Epithelial cell of umbilical artery (primary cell): ENCODE results near the gene MMP24OS. TPM values are rescaled to one million over a fixed set of nuclear protein-coding genes. Genes with fewer than 3 reads are reported as not detected.

Source experiments
- total RNA-seq: library from RNA; depleted of rRNA; stranded (reverse); fragments of >200 nt; gene quantifications from 2 replicates; pipeline ENCODE4 v1.2.3, GENCODE V29; 2014

MMP24OS gene
- 4.9 and 9.4 TPM in 2 replicates for total RNA-seq

GRCh38 chr20:35277531-35278395 lies at the start of gene MMP24OS:
MMP24OS (minus strand) TSS chr20:35278122; CDS start chr20:35277929, 193 bp downstream.

DNA sequence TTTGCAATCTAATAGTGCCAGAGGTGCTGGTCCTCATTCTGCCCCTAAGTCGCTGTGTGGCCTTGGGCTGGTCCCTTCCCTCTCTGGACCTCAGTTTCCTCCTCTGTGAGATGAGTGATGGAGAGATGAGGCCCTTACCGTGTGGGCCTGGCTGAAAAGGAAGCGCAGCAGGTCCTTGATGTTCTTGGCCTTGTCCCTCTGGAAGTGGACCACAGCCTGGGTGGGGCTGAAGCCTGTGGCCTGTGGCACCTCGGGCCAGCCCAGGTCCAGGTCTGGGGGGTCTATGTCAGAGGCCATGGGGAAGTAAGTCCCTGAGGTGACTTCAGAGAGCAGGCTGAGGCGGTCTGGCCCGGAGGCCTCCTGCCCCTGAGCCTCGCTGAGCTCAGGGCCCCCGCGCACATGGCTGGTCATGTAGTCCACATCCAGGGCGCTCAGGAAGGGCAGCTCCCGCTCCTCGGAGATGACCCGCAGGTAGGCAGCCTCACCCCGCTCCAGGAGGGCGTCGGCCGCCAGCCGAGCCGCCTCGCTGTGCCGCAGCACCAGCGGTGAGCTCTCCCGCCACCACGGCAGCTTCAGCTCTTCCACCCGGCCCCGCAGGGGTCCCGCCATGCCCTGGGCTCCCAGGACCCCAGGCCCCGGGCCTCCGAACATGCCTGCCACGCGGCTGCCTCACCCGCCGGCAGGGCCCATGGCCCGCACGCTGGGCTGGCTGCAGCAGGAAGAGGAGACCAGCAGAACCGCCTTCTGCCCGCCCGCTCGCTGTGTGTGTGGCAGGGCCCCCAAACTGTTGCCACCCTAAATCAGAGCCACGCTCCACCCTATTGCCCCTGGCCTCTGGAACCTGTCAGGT lies 14.0 kb upstream of the MMP24OS start, which contains the start of gene FAM83C:
FAM83C (minus strand) TSS at position 772 of the 850 bp plus-strand sequence; CDS start at position 651, 121 bp downstream.

GRCh38 chr20:35284267-35284991 lies 6.5 kb upstream of the MMP24OS start, which contains the start of gene EIF6:
EIF6 (minus strand) TSS chr20:35284772; CDS start chr20:35284487, 285 bp downstream.

Other genes with a start within 250 kb of the MMP24OS start
- 65.5 and 67.2 TPM in 2 replicates for gene TRPC4AP, start 185.3 kb downstream of the MMP24OS start, total RNA-seq
- gene EDEM2, start 130.8 kb downstream of the MMP24OS start, total RNA-seq: 41.9 and 80.4 TPM in 2 replicates
- 332 and 610 TPM in 2 replicates for gene PROCR, start 106.0 kb downstream of the MMP24OS start, total RNA-seq
- gene MMP24, start 51.4 kb downstream of the MMP24OS start, total RNA-seq: 0.32 and 0.46 TPM in 2 replicates
- 142 and 222 TPM in 2 replicates for gene EIF6, start 6.7 kb upstream of the MMP24OS start, total RNA-seq
- gene FAM83C, start 14.3 kb upstream of the MMP24OS start, total RNA-seq: not detected in 2 replicates
- gene UQCC1, start 133.9 kb upstream of the MMP24OS start, total RNA-seq: 16.6 and 22.0 TPM in 2 replicates
- 0.46 TPM in 1 of 2 replicates, not detected in the other for gene GDF5, start 160.1 kb upstream of the MMP24OS start, total RNA-seq
- 14.0 and 39.8 TPM in 2 replicates for gene CEP250, start 177.5 kb upstream of the MMP24OS start, total RNA-seq